DMS114 treated with DMSO at 0.1 percent for 48 hours (cell line): ENCODE data around the gene SGTA.
"Not testable (repeated sequence)": the region's sequence is repeated elsewhere in the genome, so short reads cannot be mapped to it uniquely, and the experiment has no call there.

Experiments
- DNase-seq: peaks from one replicate; lab custom pipeline; 2025; ENCODE audit not compliant: unreplicated experiment; lab: John Stamatoyannopoulos, UW

SGTA gene

GRCh38 chr19:2714531-2715269, 68.4 kb downstream of the SGTA start:
- DNase-seq = no peak

GRCh38 chr19:2714102-2714501, 69.0 kb downstream of the SGTA start:
- not testable (repeated sequence) for DNase-seq

- DNase-seq = not testable (repeated sequence)
These were observed 69.9 kb downstream of the SGTA start for GRCh38 chr19:2713170-2713569.

DNA sequence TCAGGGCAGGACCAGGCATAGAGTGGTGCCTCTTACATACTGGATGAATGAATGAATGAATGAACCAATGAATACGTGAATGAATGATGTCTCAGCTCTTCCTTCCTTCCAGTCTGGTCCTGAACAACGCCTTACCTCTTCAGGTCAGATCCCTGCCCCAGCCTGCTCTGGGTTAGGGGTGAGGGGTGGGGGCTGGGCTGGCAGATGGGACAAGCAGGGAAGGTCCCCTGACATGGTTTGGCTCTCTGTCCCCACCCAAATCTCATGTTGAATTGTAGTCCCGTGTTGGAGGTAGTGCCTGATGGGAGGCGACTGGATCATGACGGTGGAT, 71.2 kb downstream of the SGTA start:
- DNase-seq = no peak

GRCh38 chr19:2711172-2711874, 71.8 kb downstream of the SGTA start:
- DNase-seq = no peak

- no peak for DNase-seq
These were observed 76.8 kb downstream of the SGTA start for GRCh38 chr19:2706251-2706650.
